Measurements from ENCODE around the gene PIEZO2.

DNA sequence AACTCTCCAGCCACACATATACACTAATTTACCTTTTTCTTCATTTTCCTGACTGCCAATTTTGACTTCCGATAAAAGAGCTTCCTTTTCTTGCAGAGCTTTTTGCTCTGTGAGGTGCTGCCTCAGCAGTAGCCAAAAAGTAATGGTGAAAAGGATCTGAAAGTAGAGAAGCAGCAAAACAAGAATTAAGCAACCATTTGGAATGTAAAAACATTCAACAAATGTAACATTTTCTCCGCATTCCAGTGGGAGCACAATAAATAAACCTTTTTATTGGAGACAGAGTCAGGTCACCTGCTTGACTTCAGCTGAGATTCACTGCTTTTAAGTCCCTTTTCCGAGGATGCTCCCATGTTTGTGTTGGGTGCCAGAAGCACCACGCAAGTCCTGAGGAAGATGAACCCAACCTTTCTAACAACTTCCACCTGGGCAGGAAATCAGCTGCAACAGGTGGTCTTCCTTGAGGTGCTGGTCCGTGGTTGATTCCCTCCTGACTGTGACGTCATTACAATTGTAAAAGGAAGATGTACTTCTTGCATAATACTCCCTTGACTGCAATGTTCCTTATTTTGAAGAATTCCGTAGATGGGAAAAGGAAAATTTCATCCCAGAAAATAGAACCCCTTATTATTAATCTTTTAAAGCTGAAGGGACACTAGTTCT, 358.1 kb downstream of the PIEZO2 start:
- TF ChIP-seq, protein P1, sequence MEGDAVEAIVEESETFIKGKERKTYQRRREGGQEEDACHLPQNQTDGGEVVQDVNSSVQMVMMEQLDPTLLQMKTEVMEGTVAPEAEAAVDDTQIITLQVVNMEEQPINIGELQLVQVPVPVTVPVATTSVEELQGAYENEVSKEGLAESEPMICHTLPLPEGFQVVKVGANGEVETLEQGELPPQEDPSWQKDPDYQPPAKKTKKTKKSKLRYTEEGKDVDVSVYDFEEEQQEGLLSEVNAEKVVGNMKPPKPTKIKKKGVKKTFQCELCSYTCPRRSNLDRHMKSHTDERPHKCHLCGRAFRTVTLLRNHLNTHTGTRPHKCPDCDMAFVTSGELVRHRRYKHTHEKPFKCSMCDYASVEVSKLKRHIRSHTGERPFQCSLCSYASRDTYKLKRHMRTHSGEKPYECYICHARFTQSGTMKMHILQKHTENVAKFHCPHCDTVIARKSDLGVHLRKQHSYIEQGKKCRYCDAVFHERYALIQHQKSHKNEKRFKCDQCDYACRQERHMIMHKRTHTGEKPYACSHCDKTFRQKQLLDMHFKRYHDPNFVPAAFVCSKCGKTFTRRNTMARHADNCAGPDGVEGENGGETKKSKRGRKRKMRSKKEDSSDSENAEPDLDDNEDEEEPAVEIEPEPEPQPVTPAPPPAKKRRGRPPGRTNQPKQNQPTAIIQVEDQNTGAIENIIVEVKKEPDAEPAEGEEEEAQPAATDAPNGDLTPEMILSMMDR (IDR thresholded peaks at IDR 0.05) = no peak
- TF ChIP-seq TCF7L2 (IDR thresholded peaks at IDR 0.05; ENCODE audit: low read depth, low read length) = no peak
- TF ChIP-seq, protein P2, sequence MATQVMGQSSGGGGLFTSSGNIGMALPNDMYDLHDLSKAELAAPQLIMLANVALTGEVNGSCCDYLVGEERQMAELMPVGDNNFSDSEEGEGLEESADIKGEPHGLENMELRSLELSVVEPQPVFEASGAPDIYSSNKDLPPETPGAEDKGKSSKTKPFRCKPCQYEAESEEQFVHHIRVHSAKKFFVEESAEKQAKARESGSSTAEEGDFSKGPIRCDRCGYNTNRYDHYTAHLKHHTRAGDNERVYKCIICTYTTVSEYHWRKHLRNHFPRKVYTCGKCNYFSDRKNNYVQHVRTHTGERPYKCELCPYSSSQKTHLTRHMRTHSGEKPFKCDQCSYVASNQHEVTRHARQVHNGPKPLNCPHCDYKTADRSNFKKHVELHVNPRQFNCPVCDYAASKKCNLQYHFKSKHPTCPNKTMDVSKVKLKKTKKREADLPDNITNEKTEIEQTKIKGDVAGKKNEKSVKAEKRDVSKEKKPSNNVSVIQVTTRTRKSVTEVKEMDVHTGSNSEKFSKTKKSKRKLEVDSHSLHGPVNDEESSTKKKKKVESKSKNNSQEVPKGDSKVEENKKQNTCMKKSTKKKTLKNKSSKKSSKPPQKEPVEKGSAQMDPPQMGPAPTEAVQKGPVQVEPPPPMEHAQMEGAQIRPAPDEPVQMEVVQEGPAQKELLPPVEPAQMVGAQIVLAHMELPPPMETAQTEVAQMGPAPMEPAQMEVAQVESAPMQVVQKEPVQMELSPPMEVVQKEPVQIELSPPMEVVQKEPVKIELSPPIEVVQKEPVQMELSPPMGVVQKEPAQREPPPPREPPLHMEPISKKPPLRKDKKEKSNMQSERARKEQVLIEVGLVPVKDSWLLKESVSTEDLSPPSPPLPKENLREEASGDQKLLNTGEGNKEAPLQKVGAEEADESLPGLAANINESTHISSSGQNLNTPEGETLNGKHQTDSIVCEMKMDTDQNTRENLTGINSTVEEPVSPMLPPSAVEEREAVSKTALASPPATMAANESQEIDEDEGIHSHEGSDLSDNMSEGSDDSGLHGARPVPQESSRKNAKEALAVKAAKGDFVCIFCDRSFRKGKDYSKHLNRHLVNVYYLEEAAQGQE (IDR thresholded peaks at IDR 0.05; ENCODE audit: insufficient read depth in 1 of 2, low read depth in 2 of 2, low read length in 1 of 2) = no peak

All from Panc1 (cell line).